OCI-LY1 (cell line): ENCODE results near the gene STK16.

Experiments
- CTCF ChIP-seq: fragments of 200-600 bp; sonication (generic), shearing (Covaris generic); IDR thresholded peaks from 2 replicates; pipeline ENCODE4 v1.5.1; 2017; ENCODE audit warnings: mild to moderate bottlenecking, antibody characterized with exemption, low read length, moderate library complexity, mixed read lengths
- EZH2 ChIP-seq: fragments of 200-600 bp; sonication (generic), shearing (Covaris generic); IDR thresholded peaks from 2 replicates; pipeline ENCODE4 v1.8.0; 2017; ENCODE audit warnings: borderline replicate concordance, mixed run types, mild to moderate bottlenecking, antibody characterized with exemption, low read length, moderate library complexity, mixed read lengths

DNA sequence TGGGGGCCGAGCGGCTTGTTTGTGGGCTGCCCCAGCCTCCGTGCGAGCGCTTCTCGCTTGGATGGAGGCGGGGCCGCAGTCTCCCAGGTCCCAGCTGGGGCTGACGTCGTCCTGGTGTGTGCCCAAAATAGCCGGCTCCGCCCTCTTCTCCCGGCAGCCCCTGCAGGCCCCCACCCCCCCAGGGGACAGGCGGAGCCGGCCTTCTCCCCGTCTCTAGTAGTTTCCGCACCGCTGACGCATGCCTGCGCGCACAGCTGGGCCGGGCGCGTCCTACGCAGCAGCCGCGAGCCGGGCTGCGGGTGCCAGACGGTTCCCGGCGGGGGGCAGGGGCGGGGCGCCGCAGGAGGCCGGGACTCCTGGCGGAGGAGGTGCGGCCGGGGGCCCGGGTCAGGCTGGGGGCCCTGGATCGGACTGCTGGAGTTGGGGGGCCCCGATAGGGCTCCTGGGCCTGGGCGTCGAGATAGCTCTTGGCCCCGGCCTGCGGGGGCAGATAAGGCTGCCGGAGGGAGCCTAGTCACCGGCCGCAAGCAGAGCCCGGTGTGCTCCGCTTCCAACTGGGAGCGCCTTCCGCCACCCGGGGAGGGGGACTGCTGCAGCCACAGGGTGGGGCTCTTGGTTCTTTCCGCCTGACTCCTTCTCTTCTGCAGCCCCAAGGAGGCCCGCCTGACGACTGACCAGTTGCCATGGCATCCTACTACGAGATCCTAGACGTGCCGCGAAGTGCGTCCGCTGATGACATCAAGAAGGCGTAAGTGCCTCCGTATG is 34.1 kb downstream of the STK16 start, which contains the start of gene DNAJB2:
- no peak for TF ChIP-seq CTCF
- no peak for TF ChIP-seq EZH2
